Stimulated activated CD8-positive, alpha-beta memory T cell treated with anti-CD3 and anti-CD28 coated beads, Interleukin-4, amount 100 ng/mL, for 24 hours (primary cell): Measurements from ENCODE around the gene DNAH8.
"Not testable (repeated sequence)": the region's sequence is repeated elsewhere in the genome, so short reads cannot be mapped to it uniquely, and the experiment has no call there.

Source experiments
- DNase-seq: peaks from one replicate; pipeline ENCODE4 v3.0.0-alpha.2; 2020; ENCODE audit warnings: low read depth

The DNAH8 gene

GRCh38 chr6:38715016-38715689 lies at the start of gene DNAH8:
TSS of gene DNAH8 (plus strand) at chr6:38715311. CDS start at chr6:38722810, 7,499 bp downstream.
- no peak for DNase-seq

- no peak for DNase-seq
Measured at GRCh38 chr6:38671885-38672467, 43.1 kb upstream of the DNAH8 start.

GRCh38 chr6:38673397-38674165 lies 41.5 kb upstream of the DNAH8 start:
- DNase-seq = no peak

GRCh38 chr6:38676236-38676973 lies 38.7 kb upstream of the DNAH8 start:
- DNase-seq = no peak

- DNase-seq = no peak
Measured at GRCh38 chr6:38676974-38677544, 38.1 kb upstream of the DNAH8 start.

GRCh38 chr6:38678178-38678760 lies 36.8 kb upstream of the DNAH8 start:
- no peak for DNase-seq

- DNase-seq = no peak
Measured at GRCh38 chr6:38679668-38680067, 35.4 kb upstream of the DNAH8 start.

GRCh38 chr6:38681850-38682249 lies 33.3 kb upstream of the DNAH8 start:
- no peak for DNase-seq

- DNase-seq = no peak
Measured at GRCh38 chr6:38684237-38684636, 30.9 kb upstream of the DNAH8 start.

- no peak for DNase-seq
Measured at GRCh38 chr6:38684904-38685303, 30.2 kb upstream of the DNAH8 start.

GRCh38 chr6:38686270-38687042 lies 28.7 kb upstream of the DNAH8 start:
- no peak for DNase-seq

GRCh38 chr6:38687043-38687353 lies 28.1 kb upstream of the DNAH8 start:
- DNase-seq = no peak

GRCh38 chr6:38687549-38687948 lies 27.6 kb upstream of the DNAH8 start:
- DNase-seq = no peak

GRCh38 chr6:38688579-38689087 lies 26.5 kb upstream of the DNAH8 start:
- DNase-seq = no peak

- no peak for DNase-seq
Measured at GRCh38 chr6:38695227-38695900, 19.7 kb upstream of the DNAH8 start.

GRCh38 chr6:38695933-38696332 lies 19.2 kb upstream of the DNAH8 start:
- no peak for DNase-seq

GRCh38 chr6:38696345-38696744 lies 18.8 kb upstream of the DNAH8 start:
- no peak for DNase-seq

GRCh38 chr6:38697846-38698245 lies 17.3 kb upstream of the DNAH8 start:
- no peak for DNase-seq

GRCh38 chr6:38699702-38700101 lies 15.4 kb upstream of the DNAH8 start:
- not testable (repeated sequence) for DNase-seq

- no peak for DNase-seq
Measured at GRCh38 chr6:38701551-38701950, 13.6 kb upstream of the DNAH8 start.
